ENCODE measurements around the gene RMND5B.

GRCh38 chr5:178115814-178116142 is 15.0 kb upstream of the RMND5B start:
- TF ChIP-seq CTCF (conservative IDR thresholded peaks at IDR 0.05), result no peak
- TF ChIP-seq EZH2 (IDR thresholded peaks at IDR 0.05; ENCODE audit: low read depth), result no peak

Data from PC-9 (cell line).